CD4-positive, CD25-positive, alpha-beta regulatory T cell (primary cell): Measurements from ENCODE around the gene TRAPPC1. TPM values are rescaled to one million over a fixed set of nuclear protein-coding genes. Genes with fewer than 3 reads are reported as not detected.

ENCODE experiments used
- ATAC-seq, 2 donors: fragments of 150-1000 bp; cut with Tn5 transposase; one replicate each; pipeline ENCODE4 v1.10.0; 2021; ENCODE audit warnings: low read depth in 2 of 2, moderate number of reproducible peaks in 2 of 2, moderate library complexity in 1 of 2
- DNase-seq, 3 donors: peaks; one replicate each; pipeline versions ENCODE4 v3.0.0 to v3.0.0-alpha.2; 2012 to 2022; ENCODE audit warnings: mixed read lengths in 1 of 3
- H3K27ac ChIP-seq: one replicate; pipeline ENCODE4 v1.7.0; 2013; ENCODE audit warnings: mild to moderate bottlenecking, low read length; ENCODE audit not compliant: insufficient read depth, poor library complexity, severe bottlenecking
- H3K27me3 ChIP-seq: one replicate; pipeline ENCODE4 v1.7.0; 2013; ENCODE audit warnings: low read length; ENCODE audit not compliant: control insufficient read depth, insufficient read depth
- H3K36me3 ChIP-seq: one replicate; pipeline ENCODE4 v1.7.0; 2013; ENCODE audit warnings: mild to moderate bottlenecking, low read length, moderate library complexity; ENCODE audit not compliant: control insufficient read depth, insufficient read depth
- H3K4me1 ChIP-seq: 2 replicates; pipeline ENCODE4 v1.7.0; 2013; ENCODE audit warnings: mild to moderate bottlenecking, low read length; ENCODE audit not compliant: insufficient read depth, control insufficient read depth, poor library complexity, severe bottlenecking
- H3K4me3 ChIP-seq: one replicate; pipeline ENCODE4 v1.7.0; 2013; ENCODE audit warnings: low read depth, mild to moderate bottlenecking, low read length, moderate library complexity
- H3K9me3 ChIP-seq, 2 experiments: 1 replicate in 1 of 2; 2 replicates in 1 of 2; pipeline ENCODE4 v1.7.0; 2013; ENCODE audit warnings: low read length in 2 of 2, mild to moderate bottlenecking in 1 of 2, moderate library complexity in 1 of 2; ENCODE audit not compliant: control insufficient read depth in 2 of 2
- H3K27ac Mint-ChIP-seq, 3 donors: one replicate each; pipeline ENCODE4 v1.8.0; 2020 to 2022; ENCODE audit warnings: mild to moderate bottlenecking in 3 of 3, mixed read lengths in 3 of 3, moderate library complexity in 2 of 3
- H3K27me3 Mint-ChIP-seq: one replicate; pipeline ENCODE4 v1.8.0; 2022; ENCODE audit warnings: mild to moderate bottlenecking, mixed read lengths
- H3K36me3 Mint-ChIP-seq: one replicate; pipeline ENCODE4 v1.8.0; 2020; ENCODE audit warnings: mixed read lengths
- H3K4me1 Mint-ChIP-seq, 4 donors: one replicate each; pipeline ENCODE4 v1.8.0; 2020 to 2022; ENCODE audit warnings: mixed read lengths in 4 of 4, mild to moderate bottlenecking in 1 of 4
- H3K4me3 Mint-ChIP-seq, 4 donors: one replicate each; pipeline ENCODE4 v1.8.0; 2020 to 2022; ENCODE audit warnings: mild to moderate bottlenecking in 4 of 4, mixed read lengths in 4 of 4, moderate library complexity in 3 of 4
- H3K9me3 Mint-ChIP-seq, 7 donors: one replicate each; pipeline ENCODE4 v1.8.0; 2020 to 2022; ENCODE audit warnings: mixed read lengths in 7 of 7, mild to moderate bottlenecking in 3 of 7, moderate library complexity in 2 of 7
- polyA plus RNA-seq, 4 donors: library from polyadenylated mRNA; unstranded; fragments of 300-500 nt; fragmentation: Illumina TruSeq; gene quantifications; one replicate each; pipeline ENCODE4 v1.2.3, GENCODE V29; 2021
- total RNA-seq: library from RNA; stranded (reverse); gene quantifications from one replicate; pipeline ENCODE4 v1.2.3, GENCODE V29; 2022

TRAPPC1 gene
- total and polyA plus RNA-seq, 5 donors from 2014 or later = 114 to 297 (median 235) TPM

GRCh38 chr17:7950578-7950977 is 18.8 kb upstream of the TRAPPC1 start:
- Histone ChIP-seq H3K9me3 (no peaks in the 10 kb centered on the region), H3K4me1 (peaks cover 6% of the 10 kb centered on the region), H3K4me3 (no peak overlapping the region), H3K36me3 (peaks cover 29% of the 10 kb centered on the region), H3K27ac (peak overlapping the region; percentile 60), H3K27me3 (no peaks in the 10 kb centered on the region)
- Mint-ChIP-seq H3K9me3 (no peaks in the 10 kb centered on the region), H3K36me3 (peaks cover 37% of the 10 kb centered on the region), H3K4me1 (peaks cover 4 to 30% (median 14%) of the 10 kb centered on the region in 4 donors), H3K27ac (peak overlapping the region; percentile 65 to 95 (median 76)), H3K4me3 (no peak overlapping the region), H3K27me3 (no peaks in the 10 kb centered on the region)
- no peak for ATAC-seq
- no peak for DNase-seq

- Mint-ChIP-seq H3K27me3 (no peaks in the 10 kb centered on the region), H3K9me3 (no peaks in the 10 kb centered on the region), H3K27ac (peak overlapping the region in 1 of 3 donors; percentile 53), H3K4me1 (peaks cover 4 to 30% (median 14%) of the 10 kb centered on the region in 4 donors), H3K4me3 (no peak overlapping the region), H3K36me3 (peaks cover 44% of the 10 kb centered on the region)
- no peak overlapping the region for H3K27ac ChIP-seq
- H3K4me1 ChIP-seq = peaks cover 6% of the 10 kb centered on the region
- peaks cover 54% of the 10 kb centered on the region for H3K36me3 ChIP-seq
- DNase-seq = no peak
- no peak for ATAC-seq
- H3K27me3 ChIP-seq = no peaks in the 10 kb centered on the region
- H3K9me3 ChIP-seq = no peaks in the 10 kb centered on the region
- no peak overlapping the region for H3K4me3 ChIP-seq
Observed at GRCh38 chr17:7947651-7948050, 15.9 kb upstream of the TRAPPC1 start.

- no peak overlapping the region for H3K27ac ChIP-seq
- H3K4me1 ChIP-seq = peaks cover under 1% of the 10 kb centered on the region
- Mint-ChIP-seq H3K27me3 (no peaks in the 10 kb centered on the region), H3K36me3 (peaks cover 42% of the 10 kb centered on the region), H3K9me3 (no peaks in the 10 kb centered on the region), H3K4me1 (peaks cover 4 to 20% (median 10%) of the 10 kb centered on the region in 4 donors), H3K27ac (no peak overlapping the region), H3K4me3 (no peak overlapping the region)
- DNase-seq (no peak), ATAC-seq (no peak)
- no peak overlapping the region for H3K4me3 ChIP-seq
- no peaks in the 10 kb centered on the region for H3K27me3 ChIP-seq
- no peaks in the 10 kb centered on the region for H3K9me3 ChIP-seq
- H3K36me3 ChIP-seq = peaks cover 61% of the 10 kb centered on the region
Observed at GRCh38 chr17:7946441-7946840, 14.7 kb upstream of the TRAPPC1 start.

GRCh38 chr17:7945651-7946050 is 13.9 kb upstream of the TRAPPC1 start:
- H3K27ac ChIP-seq = no peak overlapping the region
- Mint-ChIP-seq H3K9me3 (no peaks in the 10 kb centered on the region), H3K4me3 (no peak overlapping the region), H3K36me3 (peaks cover 45% of the 10 kb centered on the region), H3K4me1 (peaks cover 3 to 13% (median 5%) of the 10 kb centered on the region in 4 donors), H3K27me3 (no peaks in the 10 kb centered on the region), H3K27ac (peak overlapping the region in 1 of 3 donors; percentile 43)
- DNase-seq (no peak), ATAC-seq (no peak)
- peaks cover 66% of the 10 kb centered on the region for H3K36me3 ChIP-seq
- H3K9me3 ChIP-seq = no peaks in the 10 kb centered on the region
- H3K27me3 ChIP-seq = no peaks in the 10 kb centered on the region
- no peaks in the 10 kb centered on the region for H3K4me1 ChIP-seq
- no peak overlapping the region for H3K4me3 ChIP-seq

- Mint-ChIP-seq H3K9me3 (no peaks in the 10 kb centered on the region), H3K36me3 (peaks cover 53% of the 10 kb centered on the region), H3K4me1 (peaks cover 0 to 4% (median under 1%) of the 10 kb centered on the region in 4 donors), H3K4me3 (no peak overlapping the region), H3K27ac (no peak overlapping the region), H3K27me3 (no peaks in the 10 kb centered on the region)
- DNase-seq = no peak
- no peak overlapping the region for H3K4me3 ChIP-seq
- H3K4me1 ChIP-seq = no peaks in the 10 kb centered on the region
- no peak overlapping the region for H3K27ac ChIP-seq
- H3K36me3 ChIP-seq = peaks cover 79% of the 10 kb centered on the region
- no peaks in the 10 kb centered on the region for H3K27me3 ChIP-seq
- no peak for ATAC-seq
- H3K9me3 ChIP-seq = no peaks in the 10 kb centered on the region
Observed at GRCh38 chr17:7944326-7944725, 12.6 kb upstream of the TRAPPC1 start.

- no peaks in the 10 kb centered on the region for H3K9me3 Mint-ChIP-seq
Observed at GRCh38 chr17:7943291-7943690, 11.5 kb upstream of the TRAPPC1 start.

GRCh38 chr17:7940743-7941142 is 9.0 kb upstream of the TRAPPC1 start:
- Histone ChIP-seq H3K4me3 (no peak overlapping the region), H3K36me3 (peaks cover 68% of the 10 kb centered on the region), H3K27ac (no peak overlapping the region), H3K4me1 (no peaks in the 10 kb centered on the region), H3K9me3 (no peaks in the 10 kb centered on the region), H3K27me3 (no peaks in the 10 kb centered on the region)
- H3K36me3 Mint-ChIP-seq = peaks cover 45% of the 10 kb centered on the region
- H3K27ac Mint-ChIP-seq = peak overlapping the region in 1 of 3 donors; percentile 61
- no peak for DNase-seq
- ATAC-seq = no peak
- H3K4me1 Mint-ChIP-seq = peaks cover 0 to 10% (median 8%) of the 10 kb centered on the region in 4 donors
- H3K27me3 Mint-ChIP-seq = no peaks in the 10 kb centered on the region
- H3K9me3 Mint-ChIP-seq = no peaks in the 10 kb centered on the region
- H3K4me3 Mint-ChIP-seq = no peak overlapping the region

More at GRCh38 chr17:7943291-7943690, 11.5 kb upstream of the TRAPPC1 start:
- Histone ChIP-seq H3K9me3 (no peaks in the 10 kb centered on the region), H3K27me3 (no peaks in the 10 kb centered on the region), H3K4me1 (no peaks in the 10 kb centered on the region), H3K27ac (no peak overlapping the region), H3K36me3 (peaks cover 73% of the 10 kb centered on the region), H3K4me3 (no peak overlapping the region)
- Mint-ChIP-seq H3K27me3 (no peaks in the 10 kb centered on the region), H3K27ac (no peak overlapping the region), H3K4me1 (peaks cover 0 to 7% (median 1%) of the 10 kb centered on the region in 4 donors), H3K4me3 (no peak overlapping the region), H3K36me3 (peaks cover 46% of the 10 kb centered on the region)
- DNase-seq (no peak), ATAC-seq (no peak)

- no peak overlapping the region for H3K4me3 ChIP-seq
- Mint-ChIP-seq H3K27me3 (no peaks in the 10 kb centered on the region), H3K9me3 (no peaks in the 10 kb centered on the region), H3K4me1 (peaks cover 0 to 12% (median 9%) of the 10 kb centered on the region in 4 donors), H3K4me3 (no peak overlapping the region), H3K27ac (no peak overlapping the region), H3K36me3 (peaks cover 48% of the 10 kb centered on the region)
- no peak for ATAC-seq
- no peaks in the 10 kb centered on the region for H3K27me3 ChIP-seq
- no peak for DNase-seq
- H3K36me3 ChIP-seq = peaks cover 67% of the 10 kb centered on the region
- H3K27ac ChIP-seq = no peak overlapping the region
- no peaks in the 10 kb centered on the region for H3K4me1 ChIP-seq
- H3K9me3 ChIP-seq = no peaks in the 10 kb centered on the region
Observed at GRCh38 chr17:7940034-7940433, 8.3 kb upstream of the TRAPPC1 start.
